Measurements from ENCODE around the gene NTN1. TPM values are rescaled to one million over a fixed set of nuclear protein-coding genes. Genes with fewer than 3 reads are reported as not detected.

The NTN1 gene
- total RNA-seq, 1 donor from 2014 or later, result 2.5 TPM

DNA sequence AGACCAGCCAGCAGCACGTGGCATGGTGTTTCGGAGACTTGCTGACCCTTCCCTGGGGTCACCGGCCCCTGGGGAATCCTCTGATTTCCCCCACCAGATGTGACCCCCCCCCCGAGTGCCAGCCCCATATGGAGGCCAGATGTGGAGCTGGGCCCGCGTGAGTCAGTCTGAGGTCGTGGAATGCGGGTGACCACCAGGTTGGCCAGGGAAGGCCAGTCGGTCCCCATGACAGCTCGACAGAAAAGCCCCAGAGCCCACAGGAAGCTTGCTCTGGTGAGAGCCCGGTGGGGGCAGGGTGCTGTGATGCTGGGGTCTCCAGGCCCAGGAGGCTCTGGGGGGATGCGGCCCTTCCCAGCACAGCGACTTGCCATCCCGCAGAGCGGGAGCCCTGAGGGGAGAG lies 209.0 kb downstream of the NTN1 start:
- peaks cover 7% of the 10 kb centered on the region for H3K4me1 Mint-ChIP-seq

DNA sequence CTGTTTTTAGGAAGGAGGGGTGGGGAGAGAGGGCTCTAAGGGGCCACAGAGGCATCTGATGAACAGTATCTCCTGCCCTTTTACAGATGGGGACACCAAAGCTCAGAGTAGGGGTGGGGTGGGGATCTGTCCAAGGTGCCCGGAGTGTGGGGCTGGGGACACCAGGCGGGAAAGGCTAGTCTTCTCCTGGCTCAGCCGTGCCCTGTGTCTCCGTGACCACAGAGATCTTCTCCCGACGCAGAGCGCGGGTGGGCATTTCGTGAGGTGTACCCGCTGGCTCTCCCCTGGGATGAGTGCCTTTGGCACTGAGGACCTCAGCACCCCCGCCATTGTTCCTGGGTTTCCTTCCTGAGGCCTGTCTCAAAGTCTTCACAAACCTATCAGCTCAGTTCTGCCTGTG lies 209.6 kb downstream of the NTN1 start:
- Mint-ChIP-seq H3K36me3 (no peaks in the 10 kb centered on the region), H3K27ac (no peak overlapping the region), H3K9me3 (no peaks in the 10 kb centered on the region), H3K4me3 (no peak overlapping the region), H3K27me3 (ENCODE audit: low read depth) (no peaks in the 10 kb centered on the region), H3K4me1 (peaks cover 7% of the 10 kb centered on the region)
- DNase-seq (ENCODE audit: low spot score in 2 of 2, unreplicated experiment in 2 of 2), result no peak
- TF ChIP-seq, protein P1, sequence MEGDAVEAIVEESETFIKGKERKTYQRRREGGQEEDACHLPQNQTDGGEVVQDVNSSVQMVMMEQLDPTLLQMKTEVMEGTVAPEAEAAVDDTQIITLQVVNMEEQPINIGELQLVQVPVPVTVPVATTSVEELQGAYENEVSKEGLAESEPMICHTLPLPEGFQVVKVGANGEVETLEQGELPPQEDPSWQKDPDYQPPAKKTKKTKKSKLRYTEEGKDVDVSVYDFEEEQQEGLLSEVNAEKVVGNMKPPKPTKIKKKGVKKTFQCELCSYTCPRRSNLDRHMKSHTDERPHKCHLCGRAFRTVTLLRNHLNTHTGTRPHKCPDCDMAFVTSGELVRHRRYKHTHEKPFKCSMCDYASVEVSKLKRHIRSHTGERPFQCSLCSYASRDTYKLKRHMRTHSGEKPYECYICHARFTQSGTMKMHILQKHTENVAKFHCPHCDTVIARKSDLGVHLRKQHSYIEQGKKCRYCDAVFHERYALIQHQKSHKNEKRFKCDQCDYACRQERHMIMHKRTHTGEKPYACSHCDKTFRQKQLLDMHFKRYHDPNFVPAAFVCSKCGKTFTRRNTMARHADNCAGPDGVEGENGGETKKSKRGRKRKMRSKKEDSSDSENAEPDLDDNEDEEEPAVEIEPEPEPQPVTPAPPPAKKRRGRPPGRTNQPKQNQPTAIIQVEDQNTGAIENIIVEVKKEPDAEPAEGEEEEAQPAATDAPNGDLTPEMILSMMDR (IDR thresholded peaks at IDR 0.05; ENCODE audit: unreplicated experiment), result no peak

More for the DNA sequence above, 209.0 kb downstream of the NTN1 start:
- DNase-seq (ENCODE audit: low spot score in 2 of 2, unreplicated experiment in 2 of 2), result no peak
- H3K27me3 Mint-ChIP-seq (ENCODE audit: low read depth), result peaks cover 1% of the 10 kb centered on the region
- TF ChIP-seq, protein P1 (IDR thresholded peaks at IDR 0.05; ENCODE audit: unreplicated experiment), result no peak
- no peak overlapping the region for H3K27ac Mint-ChIP-seq
- H3K9me3 Mint-ChIP-seq, result no peaks in the 10 kb centered on the region
- H3K4me3 Mint-ChIP-seq, result no peak overlapping the region
- H3K36me3 Mint-ChIP-seq, result no peaks in the 10 kb centered on the region

DNA sequence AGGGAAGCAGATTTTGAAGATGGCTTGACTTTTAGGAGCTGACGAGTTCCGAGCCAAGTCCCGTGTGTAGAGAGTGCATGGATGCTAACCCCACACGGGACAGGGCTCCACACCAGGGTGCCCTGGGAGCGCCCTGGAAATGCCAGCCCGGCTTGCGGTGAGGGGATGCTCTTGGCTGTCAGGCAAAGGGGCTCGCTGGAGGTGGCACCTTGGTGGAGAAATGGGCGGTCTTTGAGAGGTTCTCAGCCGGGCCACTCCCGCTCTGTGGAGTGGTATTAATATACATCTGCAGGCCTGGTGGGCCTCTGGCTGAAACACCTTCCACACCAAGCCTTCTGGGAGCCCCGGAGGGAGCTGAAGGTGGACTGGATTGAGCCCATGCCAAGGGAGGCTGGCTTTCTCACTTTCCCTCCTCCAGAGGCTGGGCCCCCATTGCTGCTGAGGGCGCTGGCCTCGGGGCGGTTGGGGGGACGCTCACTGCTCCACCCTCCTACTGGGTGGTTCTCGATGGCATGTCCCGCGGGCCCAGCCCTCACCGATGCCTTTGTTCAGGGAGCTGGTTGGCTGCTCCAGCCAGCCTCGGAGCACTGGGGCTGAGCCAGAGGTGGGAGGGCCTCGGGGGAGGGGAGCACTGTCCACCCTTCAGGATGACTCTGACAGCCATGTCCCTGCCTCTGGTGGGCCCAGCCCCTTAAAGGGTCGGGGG lies 210.3 kb downstream of the NTN1 start:
- Mint-ChIP-seq H3K9me3 (no peaks in the 10 kb centered on the region), H3K27ac (no peak overlapping the region), H3K4me3 (no peak overlapping the region), H3K36me3 (no peaks in the 10 kb centered on the region), H3K27me3 (ENCODE audit: low read depth) (no peaks in the 10 kb centered on the region), H3K4me1 (peaks cover 7% of the 10 kb centered on the region)
- DNase-seq (ENCODE audit: low spot score in 2 of 2, unreplicated experiment in 2 of 2), result no peak
- TF ChIP-seq, protein P1 (IDR thresholded peaks at IDR 0.05; ENCODE audit: unreplicated experiment), result no peak

DNA sequence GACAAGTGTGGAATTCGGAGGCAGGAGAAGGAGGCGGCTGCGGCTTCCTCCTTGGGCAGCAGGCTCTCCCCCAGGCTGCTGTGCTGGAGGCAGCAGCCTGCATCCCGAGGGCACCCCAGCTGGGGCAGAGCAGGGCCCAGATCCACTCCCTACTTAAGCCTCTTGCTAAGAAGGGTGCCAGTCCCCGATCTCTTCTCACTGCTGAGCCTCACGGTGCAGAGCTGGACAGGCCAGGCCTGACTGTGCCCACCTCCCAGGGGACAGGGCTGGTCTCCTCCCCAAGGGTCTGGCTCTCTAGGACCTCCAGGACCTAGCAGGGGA lies 210.8 kb downstream of the NTN1 start:
- Mint-ChIP-seq H3K9me3 (no peaks in the 10 kb centered on the region), H3K27me3 (ENCODE audit: low read depth) (no peaks in the 10 kb centered on the region), H3K4me3 (no peak overlapping the region), H3K4me1 (peaks cover 7% of the 10 kb centered on the region), H3K27ac (no peak overlapping the region), H3K36me3 (no peaks in the 10 kb centered on the region)
- no peak for DNase-seq (ENCODE audit: low spot score in 2 of 2, unreplicated experiment in 2 of 2)
- TF ChIP-seq, protein P1 (IDR thresholded peaks at IDR 0.05; ENCODE audit: unreplicated experiment), result no peak

DNA sequence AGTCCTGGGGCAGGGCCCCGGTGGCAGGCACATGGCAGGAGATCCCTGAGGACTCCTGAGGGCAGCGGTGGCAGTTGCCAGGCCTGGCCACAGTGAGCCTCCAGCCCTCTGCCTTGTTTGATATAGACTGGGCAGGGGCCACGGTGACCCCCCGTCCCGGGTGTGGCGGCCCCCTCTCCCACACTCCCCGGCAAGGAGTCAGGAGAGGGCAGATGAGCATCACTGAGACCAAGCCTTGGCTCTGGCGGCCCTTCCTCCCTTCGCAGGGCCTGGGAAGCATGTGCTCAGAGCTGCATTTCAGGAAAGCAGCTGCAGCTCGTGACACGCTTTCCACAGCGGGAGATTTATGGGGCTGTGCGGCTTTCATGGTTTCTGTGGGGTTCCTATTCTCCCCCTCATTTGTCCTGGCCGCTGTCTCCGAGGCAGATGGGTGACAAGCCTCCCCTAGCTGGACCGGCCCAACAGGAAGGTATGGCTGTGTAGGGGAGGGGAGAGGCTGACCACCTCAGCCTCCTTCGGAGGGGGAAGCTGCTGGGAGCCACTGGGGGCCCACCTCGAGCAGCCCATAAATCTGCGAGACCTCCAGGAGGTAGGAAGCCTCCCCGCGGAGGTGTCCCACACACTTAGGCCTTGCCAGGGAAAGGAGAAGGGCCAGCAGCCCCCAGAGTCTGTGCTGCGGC lies 211.4 kb downstream of the NTN1 start:
- H3K27ac Mint-ChIP-seq, result no peak overlapping the region
- no peaks in the 10 kb centered on the region for H3K36me3 Mint-ChIP-seq
- no peaks in the 10 kb centered on the region for H3K9me3 Mint-ChIP-seq
- H3K27me3 Mint-ChIP-seq (ENCODE audit: low read depth), result peaks cover 2% of the 10 kb centered on the region
- TF ChIP-seq, protein P1 (IDR thresholded peaks at IDR 0.05; ENCODE audit: unreplicated experiment), result no peak
- DNase-seq (ENCODE audit: low spot score in 2 of 2, unreplicated experiment in 2 of 2), result peak in 1 of 2 experiments; percentile 53
- H3K4me3 Mint-ChIP-seq, result no peak overlapping the region
- H3K4me1 Mint-ChIP-seq, result peaks cover 7% of the 10 kb centered on the region
